Left kidney (tissue), 8 donors: Measurements from ENCODE around the gene FAM72C. TPM values are rescaled to one million over a fixed set of nuclear protein-coding genes. Genes with fewer than 3 reads are reported as not detected.
"Not testable (repeated sequence)": the region's sequence is repeated elsewhere in the genome, so short reads cannot be mapped to it uniquely, and the experiment has no call there.

Experiments
- DNase-seq: peaks from one replicate; pipeline ENCODE4 v3.0.0-alpha.2; 2013
- long read RNA-seq, 8 donors: transcript quantifications; one replicate each; lab custom pipeline, GENCODE V29; 2026
- polyA plus RNA-seq: library from polyadenylated mRNA; unstranded; fragments of 120-200 nt; gene quantifications from one replicate; pipeline ENCODE4 v1.2.1, GENCODE V29; 2013; ENCODE audit not compliant: insufficient read length

The FAM72C gene
- polyA plus RNA-seq, result 2.1 TPM
- long read RNA-seq, donor 1, result 0 reads
- long read RNA-seq, donor 2, result 0 reads
- long read RNA-seq, donor 3, result 0 reads
- long read RNA-seq, donor 4, result 0 reads
- long read RNA-seq, donor 5, result 0 reads
- long read RNA-seq, donor 6, partial matches to known transcripts, result 0 of 1 reads
- long read RNA-seq, donor 6, other reads (novel, unspliced or antisense), result 0 of 1 reads
- long read RNA-seq, donor 7, partial matches to known transcripts, result 0 of 1 reads
- long read RNA-seq, donor 7, other reads (novel, unspliced or antisense), result 0 of 1 reads
- long read RNA-seq, donor 8, result 0 reads

GRCh38 chr1:143971924-143972700 lies at the start of gene FAM72C:
Gene FAM72C (minus strand): TSS chr1:143971986. CDS start chr1:143971141, 845 bp downstream.
- not testable (repeated sequence) for DNase-seq

- not testable (repeated sequence) for DNase-seq
These were observed 48.4 kb upstream of the FAM72C start for GRCh38 chr1:144020001-144020738.

GRCh38 chr1:144019101-144019500 lies 47.3 kb upstream of the FAM72C start:
- not testable (repeated sequence) for DNase-seq

GRCh38 chr1:144015180-144015966 lies 43.6 kb upstream of the FAM72C start:
- DNase-seq, result not testable (repeated sequence)

- not testable (repeated sequence) for DNase-seq
These were observed 42.7 kb upstream of the FAM72C start for GRCh38 chr1:144014528-144014927.

- not testable (repeated sequence) for DNase-seq
These were observed 42.3 kb upstream of the FAM72C start for GRCh38 chr1:144014121-144014520.

GRCh38 chr1:144012168-144012733 lies 40.5 kb upstream of the FAM72C start:
- DNase-seq, result not testable (repeated sequence)

GRCh38 chr1:144009410-144009809 lies 37.6 kb upstream of the FAM72C start:
- DNase-seq, result not testable (repeated sequence)

- not testable (repeated sequence) for DNase-seq
These were observed 32.5 kb upstream of the FAM72C start for GRCh38 chr1:144004259-144004658.

GRCh38 chr1:144003306-144004029 lies 31.7 kb upstream of the FAM72C start:
- not testable (repeated sequence) for DNase-seq

GRCh38 chr1:144002141-144002881 lies 30.5 kb upstream of the FAM72C start:
- DNase-seq, result not testable (repeated sequence)

GRCh38 chr1:144001077-144001476 lies 29.3 kb upstream of the FAM72C start:
- DNase-seq, result not testable (repeated sequence)

- not testable (repeated sequence) for DNase-seq
These were observed 24.2 kb upstream of the FAM72C start for GRCh38 chr1:143996020-143996419.

GRCh38 chr1:143993301-143993907 lies 21.6 kb upstream of the FAM72C start:
- DNase-seq, result not testable (repeated sequence)

- not testable (repeated sequence) for DNase-seq
These were observed 18.9 kb upstream of the FAM72C start for GRCh38 chr1:143990699-143991098.

- DNase-seq, result not testable (repeated sequence)
These were observed 17.9 kb upstream of the FAM72C start for GRCh38 chr1:143989719-143990118.

GRCh38 chr1:143989427-143989712 lies 17.6 kb upstream of the FAM72C start:
- DNase-seq, result not testable (repeated sequence)

GRCh38 chr1:143988602-143989426 lies 17.0 kb upstream of the FAM72C start:
- DNase-seq, result not testable (repeated sequence)

GRCh38 chr1:143987868-143988267 lies 16.1 kb upstream of the FAM72C start:
- not testable (repeated sequence) for DNase-seq
